GM19025 (cell line): ENCODE results near the gene NFATC1.
"Not testable (repeated sequence)": the region's sequence is repeated elsewhere in the genome, so short reads cannot be mapped to it uniquely, and the experiment has no call there.

Source experiments
- ATAC-seq: cut with Tn5 transposase; IDR thresholded peaks from one replicate; pipeline ENCODE4 v1.9.1; 2021; ENCODE audit warnings: mild to moderate bottlenecking, low read depth, moderate library complexity; ENCODE audit not compliant: unreplicated experiment

NFATC1 gene

GRCh38 chr18:79468119-79468789 lies 72.5 kb downstream of the NFATC1 start:
- no peak for ATAC-seq

- ATAC-seq: no peak
Observed at GRCh38 chr18:79469309-79469708, 73.6 kb downstream of the NFATC1 start.

- no peak for ATAC-seq
Observed at GRCh38 chr18:79469751-79470505, 74.2 kb downstream of the NFATC1 start.

GRCh38 chr18:79470547-79470946 lies 74.8 kb downstream of the NFATC1 start:
- ATAC-seq: no peak

GRCh38 chr18:79471046-79471445 lies 75.3 kb downstream of the NFATC1 start:
- no peak for ATAC-seq

GRCh38 chr18:79471597-79471996 lies 75.9 kb downstream of the NFATC1 start:
- no peak for ATAC-seq

- ATAC-seq: no peak
Observed at GRCh38 chr18:79472176-79472575, 76.4 kb downstream of the NFATC1 start.

- ATAC-seq: no peak
Observed at GRCh38 chr18:79472946-79473345, 77.2 kb downstream of the NFATC1 start.

- no peak for ATAC-seq
Observed at GRCh38 chr18:79476031-79476917, 80.5 kb downstream of the NFATC1 start.

- no peak for ATAC-seq
Observed at GRCh38 chr18:79476918-79477571, 81.3 kb downstream of the NFATC1 start.

GRCh38 chr18:79477711-79478483 lies 82.2 kb downstream of the NFATC1 start:
- no peak for ATAC-seq

- no peak for ATAC-seq
Observed at GRCh38 chr18:79478484-79479115, 82.9 kb downstream of the NFATC1 start.

- ATAC-seq: no peak
Observed at GRCh38 chr18:79479116-79479760, 83.5 kb downstream of the NFATC1 start.

- ATAC-seq: no peak
Observed at GRCh38 chr18:79479761-79480161, 84.0 kb downstream of the NFATC1 start.

GRCh38 chr18:79480171-79481045 lies 84.7 kb downstream of the NFATC1 start:
- no peak for ATAC-seq

- ATAC-seq: no peak
Observed at GRCh38 chr18:79481046-79481790, 85.5 kb downstream of the NFATC1 start.

- ATAC-seq: not testable (repeated sequence)
Observed at GRCh38 chr18:79483393-79483792, 87.7 kb downstream of the NFATC1 start.
